Measurements from ENCODE around the gene TPP1. TPM values are rescaled to one million over a fixed set of nuclear protein-coding genes. Genes with fewer than 3 reads are reported as not detected.

Gene TPP1
- total RNA-seq, 4 donors from 2014 or later, result 51.3 to 97.3 (median 69.1) TPM

GRCh38 chr11:6654281-6655019 is 35.2 kb upstream of the TPP1 start:
- intact Hi-C loops (cut with DNase I), result no loop called here
- H3K27ac ChIP-seq, result no peak overlapping the region
- no peak for DNase-seq

GRCh38 chr11:6653656-6654055 is 34.4 kb upstream of the TPP1 start:
- Histone ChIP-seq H3K4me1 (no peaks in the 10 kb centered on the region), H3K9me3 (no peaks in the 10 kb centered on the region), H3K27me3 (no peaks in the 10 kb centered on the region), H3K27ac (no peak overlapping the region), H3K4me3 (replicated peaks in 1 of 3) (no peak overlapping the region), H3K36me3 (no peaks in the 10 kb centered on the region)
- TF ChIP-seq POLR2A (IDR thresholded peaks at IDR 0.05) (no peak), CTCF (IDR thresholded peaks at IDR 0.05) (no peak)
- intact Hi-C loops (cut with DNase I), result no loop called here
- WGBS, 2 donors, result 92 to 94% methylated on average over 2 of the region's 2 CpGs
- DNase-seq, result no peak

More at GRCh38 chr11:6654281-6655019, 35.2 kb upstream of the TPP1 start:
- Histone ChIP-seq H3K9me3 (no peaks in the 10 kb centered on the region), H3K4me3 (replicated peaks in 1 of 3) (no peak overlapping the region), H3K27me3 (no peaks in the 10 kb centered on the region), H3K4me1 (no peaks in the 10 kb centered on the region), H3K36me3 (no peaks in the 10 kb centered on the region)
- no peak for TF ChIP-seq CTCF (IDR thresholded peaks at IDR 0.05)
- TF ChIP-seq POLR2A (IDR thresholded peaks at IDR 0.05), result no peak
- WGBS, 2 donors, result 54 to 56% methylated on average over 9 of the region's 9 CpGs

GRCh38 chr11:6653097-6653496 is 33.9 kb upstream of the TPP1 start:
- Histone ChIP-seq H3K27me3 (no peaks in the 10 kb centered on the region), H3K4me1 (no peaks in the 10 kb centered on the region), H3K27ac (no peak overlapping the region), H3K36me3 (no peaks in the 10 kb centered on the region), H3K4me3 (replicated peaks in 1 of 3) (no peak overlapping the region), H3K9me3 (no peaks in the 10 kb centered on the region)
- 100% methylated on average over 1 of the region's 1 CpG for WGBS, 2 donors
- intact Hi-C loops (cut with DNase I), result no loop called here
- no peak for DNase-seq
- no peak for TF ChIP-seq POLR2A (IDR thresholded peaks at IDR 0.05)
- no peak for TF ChIP-seq CTCF (IDR thresholded peaks at IDR 0.05)

- H3K4me1 ChIP-seq, result peaks cover 0 to 2% of the 10 kb centered on the region in 2 donors
- TF ChIP-seq POLR2A (IDR thresholded peaks at IDR 0.05), result no peak
- no peak for TF ChIP-seq CTCF (IDR thresholded peaks at IDR 0.05)
- WGBS, 2 donors, result 66 to 72% methylated on average over 3 of the region's 3 CpGs
- no peak for DNase-seq
- H3K27ac ChIP-seq, result no peak overlapping the region
- no peak overlapping the region for H3K4me3 ChIP-seq (replicated peaks in 1 of 3)
- no peaks in the 10 kb centered on the region for H3K27me3 ChIP-seq
- no peaks in the 10 kb centered on the region for H3K36me3 ChIP-seq
- H3K9me3 ChIP-seq, result no peaks in the 10 kb centered on the region
- intact Hi-C loops (cut with DNase I), result no loop called here
Observed at GRCh38 chr11:6652182-6652581, 33.0 kb upstream of the TPP1 start.

GRCh38 chr11:6650980-6651379 is 31.8 kb upstream of the TPP1 start:
- Histone ChIP-seq H3K4me1 (peaks cover 0 to 12% of the 10 kb centered on the region in 2 donors), H3K27ac (no peak overlapping the region), H3K27me3 (no peaks in the 10 kb centered on the region), H3K36me3 (no peaks in the 10 kb centered on the region), H3K4me3 (replicated peaks in 1 of 3) (no peak overlapping the region), H3K9me3 (no peaks in the 10 kb centered on the region)
- no peak for TF ChIP-seq CTCF (IDR thresholded peaks at IDR 0.05)
- no peak for TF ChIP-seq POLR2A (IDR thresholded peaks at IDR 0.05)
- intact Hi-C loops (cut with DNase I), result no loop called here
- 73 to 78% methylated on average over 6 of the region's 6 CpGs for WGBS, 2 donors
- DNase-seq, result no peak

All from thyroid gland (tissue), 4 donors.